SU-DHL-6 (cell line): ENCODE measurements around the gene ZNF860.

Experiments used
- H2AFZ ChIP-seq: fragments of 200-600 bp; sonication (generic); 2 replicates; pipeline ENCODE4 v1.6.1; 2014; ENCODE audit warnings: low read depth, mild to moderate bottlenecking, moderate library complexity, mixed read lengths, antibody characterized with exemption, low read length; ENCODE audit not compliant: severe bottlenecking
- H3F3A ChIP-seq: fragments of 200-600 bp; shearing (Covaris generic); 2 replicates; pipeline ENCODE4 v1.6.0; 2016; ENCODE audit warnings: antibody characterized with exemption, mild to moderate bottlenecking; ENCODE audit not compliant: insufficient read depth
- H3K27ac ChIP-seq: fragments of 200-600 bp; sonication (generic); 2 replicates; pipeline ENCODE4 v1.5.1; 2016; ENCODE audit warnings: low read depth, mild to moderate bottlenecking, low read length, moderate library complexity, mixed read lengths
- H3K27me3 ChIP-seq: fragments of 200-600 bp; sonication (generic), shearing (Covaris generic); 2 replicates; pipeline ENCODE4 v1.6.0; 2014; ENCODE audit warnings: mild to moderate bottlenecking, low read length
- H3K36me3 ChIP-seq: fragments of 200-600 bp; sonication (generic); 2 replicates; pipeline ENCODE4 v1.6.1; 2014; ENCODE audit warnings: mild to moderate bottlenecking, low read length, mixed read lengths
- H3K4me2 ChIP-seq: fragments of 300-600, 200-600 bp; shearing (Covaris generic), sonication (generic); 2 replicates; pipeline ENCODE4 v1.6.0; 2014; ENCODE audit warnings: low read length, low read depth, mild to moderate bottlenecking; ENCODE audit not compliant: poor library complexity, severe bottlenecking
- H3K4me3 ChIP-seq: fragments of 200-600 bp; sonication (generic); 2 replicates; pipeline ENCODE4 v1.5.1; 2014; ENCODE audit warnings: antibody characterized with exemption, low read length, mild to moderate bottlenecking, mixed read lengths; ENCODE audit not compliant: insufficient read depth, poor library complexity, severe bottlenecking
- H3K79me2 ChIP-seq: fragments of 200-600 bp; sonication (generic); 2 replicates; pipeline ENCODE4 v1.6.1; 2014; ENCODE audit warnings: mild to moderate bottlenecking, low read length, moderate library complexity; ENCODE audit not compliant: insufficient read depth
- H3K9ac ChIP-seq: fragments of 200-600 bp; sonication (generic); 2 replicates; pipeline ENCODE4 v1.7.0; 2014; ENCODE audit warnings: mild to moderate bottlenecking, low read length
- H3K9me2 ChIP-seq: fragments of 200-600 bp; sonication (generic); replicated peaks from 2 replicates; pipeline ENCODE4 v1.6.1; 2014; ENCODE audit warnings: low read length; ENCODE audit not compliant: insufficient read depth
- H3K9me3 ChIP-seq: fragments of 200-600 bp; sonication (generic); 2 replicates; pipeline ENCODE4 v1.6.1; 2014; ENCODE audit warnings: low read length, mixed read lengths; ENCODE audit not compliant: insufficient read depth
- H4K20me1 ChIP-seq: fragments of 200-600 bp; sonication (generic); 2 replicates; pipeline ENCODE4 v1.6.1; 2014; ENCODE audit warnings: low read depth, mild to moderate bottlenecking, antibody characterized with exemption, low read length, moderate library complexity, mixed read lengths
- CTCF ChIP-seq: fragments of 200-600 bp; sonication (generic); IDR thresholded peaks from one replicate; pipeline ENCODE4 v1.5.1; 2017; ENCODE audit warnings: antibody characterized with exemption, mild to moderate bottlenecking, low read length, moderate library complexity; ENCODE audit not compliant: insufficient read depth, poor library complexity, severe bottlenecking
- EZH2phosphoT487 ChIP-seq: fragments of 200-600 bp; sonication (generic), shearing (Covaris generic); conservative IDR thresholded peaks from 2 replicates; pipeline ENCODE4 v1.6.1; 2018; ENCODE audit warnings: mild to moderate bottlenecking, antibody characterized with exemption, low read length, moderate library complexity, mixed read lengths

ZNF860 gene

GRCh38 chr3:31942446-31942845, 39.1 kb upstream of the ZNF860 start:
- peak overlapping the region; percentile 48 for H3K9ac ChIP-seq
- no peaks in the 10 kb centered on the region for H3K27me3 ChIP-seq
- peaks cover 57% of the 10 kb centered on the region for H3F3A ChIP-seq
- H3K9me3 ChIP-seq: no peaks in the 10 kb centered on the region
- H3K9me2 ChIP-seq: no peaks in the 10 kb centered on the region
- peaks cover 90% of the 10 kb centered on the region for H3K79me2 ChIP-seq
- H3K36me3 ChIP-seq: peaks cover 6% of the 10 kb centered on the region; the same call in 1 of the 2 replicates
- H3K4me2 ChIP-seq: peak overlapping the region; percentile 79
- peak overlapping the region; percentile 25 for H3K4me3 ChIP-seq
- TF ChIP-seq CTCF (no peak), EZH2phosphoT487 (no peak)
- no peak overlapping the region for H2AFZ ChIP-seq
- H4K20me1 ChIP-seq: no peaks in the 10 kb centered on the region
- peak overlapping the region; percentile 93 for H3K27ac ChIP-seq

- TF ChIP-seq EZH2phosphoT487 (no peak), CTCF (no peak)
- peak overlapping the region; percentile 79 for H3K4me2 ChIP-seq
- H3K27ac ChIP-seq: peak overlapping the region; percentile 93
- no peaks in the 10 kb centered on the region for H3K9me2 ChIP-seq
- no peaks in the 10 kb centered on the region for H4K20me1 ChIP-seq
- H3K79me2 ChIP-seq: peaks cover 90% of the 10 kb centered on the region
- H3K9ac ChIP-seq: peak overlapping the region; percentile 48
- no peaks in the 10 kb centered on the region for H3K9me3 ChIP-seq
- H3K4me3 ChIP-seq: no peak overlapping the region
- no peaks in the 10 kb centered on the region for H3K27me3 ChIP-seq
- H3K36me3 ChIP-seq: peaks cover 6% of the 10 kb centered on the region; the same call in 1 of the 2 replicates
- no peak overlapping the region for H2AFZ ChIP-seq
- peaks cover 60% of the 10 kb centered on the region for H3F3A ChIP-seq
These were observed 38.5 kb upstream of the ZNF860 start for GRCh38 chr3:31943041-31943440.

- Histone ChIP-seq H3K4me2 (peak overlapping the region; percentile 79), H3K27ac (peak overlapping the region; percentile 93), H3K9me2 (no peaks in the 10 kb centered on the region), H3F3A (peaks cover 76% of the 10 kb centered on the region), H4K20me1 (no peaks in the 10 kb centered on the region), H3K9me3 (no peaks in the 10 kb centered on the region), H3K79me2 (peaks cover 89% of the 10 kb centered on the region), H2AFZ (no peak overlapping the region), H3K27me3 (no peaks in the 10 kb centered on the region), H3K9ac (peak overlapping the region; percentile 62), H3K4me3 (peak overlapping the region; percentile 34), H3K36me3 (peaks cover 6% of the 10 kb centered on the region; the same call in 1 of the 2 replicates)
- no peak for TF ChIP-seq EZH2phosphoT487
- TF ChIP-seq CTCF: no peak
These were observed 35.9 kb upstream of the ZNF860 start for GRCh38 chr3:31945738-31946052.
